Measurements from ENCODE around the gene TMEM140. TPM values are rescaled to one million over a fixed set of nuclear protein-coding genes. Genes with fewer than 3 reads are reported as not detected.

The TMEM140 gene
- total RNA-seq, 4 donors from 2014 or later = 4.8 to 36.3 (median 28.9) TPM

DNA sequence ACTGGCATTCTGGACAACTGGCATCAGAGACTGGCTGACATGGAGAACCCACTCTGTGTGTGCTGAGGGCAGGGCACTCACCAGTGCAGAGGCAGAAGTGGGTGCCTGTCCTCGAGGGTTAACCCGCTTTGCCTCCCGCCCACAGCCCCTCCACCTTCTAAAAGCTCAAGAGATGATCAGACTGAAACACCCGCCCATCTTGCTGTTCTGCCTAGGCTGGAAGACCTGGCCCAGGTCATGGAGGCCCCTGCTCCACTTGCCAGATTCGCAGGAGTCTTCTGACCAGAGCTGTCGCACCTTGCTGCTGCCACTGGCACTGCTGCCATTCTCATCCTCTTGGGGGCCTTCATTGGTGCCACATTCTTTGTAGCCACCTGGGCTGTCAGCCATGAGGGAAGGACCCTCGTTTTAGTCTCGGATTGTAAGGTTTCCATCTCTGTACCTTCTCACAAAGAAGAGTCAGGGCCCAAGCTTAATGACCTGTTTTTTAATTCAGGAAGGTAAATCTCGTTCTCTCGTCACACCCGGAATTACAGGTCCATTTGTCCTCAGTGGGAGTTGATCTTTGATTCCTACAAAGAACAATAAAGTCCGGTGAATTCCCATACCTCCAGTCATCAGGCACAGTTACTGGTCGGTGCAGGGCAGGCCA lies 20.7 kb downstream of the TMEM140 start:
- no peak for DNase-seq
- peaks cover 0 to 12% (median 0%) of the 10 kb centered on the region in 4 donors for H3K36me3 ChIP-seq
- H3K4me3 ChIP-seq = no peak overlapping the region
- intact Hi-C loops (cut with DNase I; ENCODE audit: low total_unique reads) = loop anchor here (10.0 kb wide), 1 partner anchor 484 kb away; no protein-coding TSS in a partner anchor
- 89 to 93% methylated on average over 2 to 13 of the region's 13 CpGs for WGBS, 2 donors (ENCODE audit: low coverage in 1 of 2)
- no peaks in the 10 kb centered on the region for H3K9me3 ChIP-seq
- H3K4me1 ChIP-seq = peaks cover 13 to 36% (median 25%) of the 10 kb centered on the region in 4 donors
- H3K27ac ChIP-seq = peak overlapping the region; percentile 35 to 97 (median 96)
- in situ Hi-C loops (cut with MboI; ENCODE audit: low pct_ligation_motif_present in 1 of 4, low pct_unique_long_range_greater_than_20kb in 1 of 4, low sequenced_read_pairs in 3 of 4) = loop anchor here in 3 of 4 donors (10.0 to 25.0 kb wide), 3 partner anchors 174 to 506 kb away; no protein-coding TSS in a partner anchor
- no peaks in the 10 kb centered on the region for H3K27me3 ChIP-seq
- TF ChIP-seq POLR2AphosphoS5 (IDR thresholded peaks at IDR 0.05) = peak in 1 of 3 donors; percentile 42
- TF ChIP-seq, protein P1, sequence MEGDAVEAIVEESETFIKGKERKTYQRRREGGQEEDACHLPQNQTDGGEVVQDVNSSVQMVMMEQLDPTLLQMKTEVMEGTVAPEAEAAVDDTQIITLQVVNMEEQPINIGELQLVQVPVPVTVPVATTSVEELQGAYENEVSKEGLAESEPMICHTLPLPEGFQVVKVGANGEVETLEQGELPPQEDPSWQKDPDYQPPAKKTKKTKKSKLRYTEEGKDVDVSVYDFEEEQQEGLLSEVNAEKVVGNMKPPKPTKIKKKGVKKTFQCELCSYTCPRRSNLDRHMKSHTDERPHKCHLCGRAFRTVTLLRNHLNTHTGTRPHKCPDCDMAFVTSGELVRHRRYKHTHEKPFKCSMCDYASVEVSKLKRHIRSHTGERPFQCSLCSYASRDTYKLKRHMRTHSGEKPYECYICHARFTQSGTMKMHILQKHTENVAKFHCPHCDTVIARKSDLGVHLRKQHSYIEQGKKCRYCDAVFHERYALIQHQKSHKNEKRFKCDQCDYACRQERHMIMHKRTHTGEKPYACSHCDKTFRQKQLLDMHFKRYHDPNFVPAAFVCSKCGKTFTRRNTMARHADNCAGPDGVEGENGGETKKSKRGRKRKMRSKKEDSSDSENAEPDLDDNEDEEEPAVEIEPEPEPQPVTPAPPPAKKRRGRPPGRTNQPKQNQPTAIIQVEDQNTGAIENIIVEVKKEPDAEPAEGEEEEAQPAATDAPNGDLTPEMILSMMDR (IDR thresholded peaks at IDR 0.05) = no peak

DNA sequence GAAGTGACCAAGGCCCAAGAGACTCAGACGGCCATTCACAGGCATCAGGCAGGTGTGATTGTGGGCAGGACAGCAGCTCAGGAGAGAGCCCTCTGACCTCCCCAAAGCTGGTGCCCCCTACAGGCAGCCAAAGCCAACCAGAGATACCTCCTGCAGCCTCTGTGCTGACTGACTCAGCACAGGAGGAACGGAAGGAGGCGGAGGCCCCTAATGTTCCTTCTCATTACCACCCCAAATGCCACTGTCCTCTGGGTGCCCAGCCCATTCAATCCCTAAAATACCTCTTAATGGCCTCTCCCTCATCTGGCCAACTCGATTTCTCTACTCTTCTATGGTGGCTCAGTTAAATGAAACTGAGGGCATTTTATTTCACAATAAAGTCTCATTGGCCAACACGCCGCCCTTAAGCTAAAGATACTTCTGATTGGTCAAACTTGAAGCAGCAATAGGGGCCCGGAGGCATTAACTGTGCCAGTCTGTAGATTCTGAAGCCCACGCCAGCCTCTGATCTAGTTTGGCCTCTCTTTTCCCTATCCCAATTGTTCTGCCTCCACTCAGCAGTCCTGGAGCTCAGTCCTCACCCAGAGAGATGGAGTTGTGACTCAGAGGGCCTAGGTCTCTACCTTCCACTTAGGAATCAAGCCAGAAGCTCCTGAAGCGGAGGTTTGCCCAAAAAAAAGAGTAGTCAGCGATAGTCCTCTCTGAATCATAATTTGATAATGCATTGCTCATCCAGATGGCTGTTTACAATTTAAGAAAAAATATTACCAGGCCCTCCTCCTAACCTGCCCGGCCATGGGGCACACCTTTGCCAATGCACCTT lies 21.5 kb downstream of the TMEM140 start:
- Histone ChIP-seq H3K4me1 (peaks cover 13 to 36% (median 25%) of the 10 kb centered on the region in 4 donors), H3K9me3 (no peaks in the 10 kb centered on the region), H3K27me3 (no peaks in the 10 kb centered on the region), H3K36me3 (peaks cover 0 to 12% (median 0%) of the 10 kb centered on the region in 4 donors), H3K4me3 (peak overlapping the region; percentile 60 to 83 (median 69)), H3K27ac (peak overlapping the region; percentile 92 to 97 (median 96))
- intact Hi-C loops (cut with DNase I; ENCODE audit: low total_unique reads) = loop anchor here (10.0 kb wide), 1 partner anchor 485 kb away; no protein-coding TSS in a partner anchor
- in situ Hi-C loops (cut with MboI; ENCODE audit: low pct_ligation_motif_present in 1 of 4, low pct_unique_long_range_greater_than_20kb in 1 of 4, low sequenced_read_pairs in 3 of 4) = loop anchor here in 3 of 4 donors (10.0 to 25.0 kb wide), 3 partner anchors 175 to 507 kb away; no protein-coding TSS in a partner anchor
- peak; percentile 76 for DNase-seq
- WGBS, 2 donors (ENCODE audit: low coverage in 1 of 2) = 42 to 49% methylated on average over 9 to 11 of the region's 11 CpGs
- TF ChIP-seq, protein P1 (IDR thresholded peaks at IDR 0.05) = peak in 3 of 5 experiments; percentile 14 to 31 (median 29)
- TF ChIP-seq EP300 (IDR thresholded peaks at IDR 0.05; ENCODE audit: low read depth) = no peak
- no peak for TF ChIP-seq POLR2A (IDR thresholded peaks at IDR 0.05)
- TF ChIP-seq POLR2AphosphoS5 (IDR thresholded peaks at IDR 0.05) = peak in 2 of 3 donors; percentile 1 to 36

DNA sequence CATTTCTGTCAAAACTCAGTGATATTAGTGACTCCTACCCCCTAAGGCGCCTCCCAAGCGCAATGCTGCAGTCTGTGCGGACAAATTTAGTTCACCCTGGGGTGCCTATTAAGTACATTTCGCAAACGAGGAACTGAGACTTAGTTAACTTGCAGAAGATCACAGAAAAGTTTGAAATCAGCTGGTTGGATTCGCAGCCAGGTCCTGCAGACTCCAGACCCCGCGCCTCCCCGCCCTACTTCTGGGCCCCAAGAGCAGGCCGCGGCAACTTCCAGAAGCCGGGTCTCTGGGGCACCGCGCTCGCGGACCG lies 22.0 kb downstream of the TMEM140 start:
- WGBS, 2 donors (ENCODE audit: low coverage in 1 of 2) = 1% methylated on average over 5 of the region's 17 CpGs; no CpG with 5 or more reads in 1 of the 2 donors
- DNase-seq = no peak
- Histone ChIP-seq H3K9me3 (no peaks in the 10 kb centered on the region), H3K27me3 (no peaks in the 10 kb centered on the region), H3K27ac (peak overlapping the region; percentile 92 to 97 (median 96)), H3K4me3 (peak overlapping the region; percentile 60 to 83 (median 69)), H3K36me3 (peaks cover 0 to 12% (median 0%) of the 10 kb centered on the region in 4 donors), H3K4me1 (peaks cover 13 to 36% (median 25%) of the 10 kb centered on the region in 4 donors)
- TF ChIP-seq POLR2A (IDR thresholded peaks at IDR 0.05) = no peak
- TF ChIP-seq, protein P1 (IDR thresholded peaks at IDR 0.05) = no peak
- TF ChIP-seq EP300 (IDR thresholded peaks at IDR 0.05; ENCODE audit: low read depth) = no peak
- TF ChIP-seq POLR2AphosphoS5 (IDR thresholded peaks at IDR 0.05) = no peak
- intact Hi-C loops (cut with DNase I; ENCODE audit: low total_unique reads) = loop anchor here (2.0 to 10.0 kb wide), 2 partner anchors 181 to 485 kb away; no protein-coding TSS in a partner anchor
- in situ Hi-C loops (cut with MboI; ENCODE audit: low pct_ligation_motif_present in 1 of 4, low pct_unique_long_range_greater_than_20kb in 1 of 4, low sequenced_read_pairs in 3 of 4) = loop anchor here in 3 of 4 donors (10.0 to 25.0 kb wide), 3 partner anchors 175 to 508 kb away; no protein-coding TSS in a partner anchor
